DND-41 (cell line): ENCODE data around the gene DRC1.
A peak's percentile ranks its signal among the peaks of the same experiment; 100 is the strongest.

ENCODE experiments used
- EZH2 ChIP-seq: IDR thresholded peaks from 3 replicates; pipeline ENCODE4 v1.6.1; 2012; ENCODE audit warnings: borderline replicate concordance, low read depth, mild to moderate bottlenecking, moderate library complexity, low read length, inconsistent platforms; ENCODE audit not compliant: severe bottlenecking
- TF ChIP-seq, protein P1 (sequence below): IDR thresholded peaks from 2 replicates; pipeline ENCODE4 v1.5.1; 2012; ENCODE audit warnings: borderline replicate concordance, low read length, moderate library complexity, mild to moderate bottlenecking; ENCODE audit not compliant: poor library complexity, severe bottlenecking; ENCODE audit errors: extremely low read depth

- TF ChIP-seq, protein P1, sequence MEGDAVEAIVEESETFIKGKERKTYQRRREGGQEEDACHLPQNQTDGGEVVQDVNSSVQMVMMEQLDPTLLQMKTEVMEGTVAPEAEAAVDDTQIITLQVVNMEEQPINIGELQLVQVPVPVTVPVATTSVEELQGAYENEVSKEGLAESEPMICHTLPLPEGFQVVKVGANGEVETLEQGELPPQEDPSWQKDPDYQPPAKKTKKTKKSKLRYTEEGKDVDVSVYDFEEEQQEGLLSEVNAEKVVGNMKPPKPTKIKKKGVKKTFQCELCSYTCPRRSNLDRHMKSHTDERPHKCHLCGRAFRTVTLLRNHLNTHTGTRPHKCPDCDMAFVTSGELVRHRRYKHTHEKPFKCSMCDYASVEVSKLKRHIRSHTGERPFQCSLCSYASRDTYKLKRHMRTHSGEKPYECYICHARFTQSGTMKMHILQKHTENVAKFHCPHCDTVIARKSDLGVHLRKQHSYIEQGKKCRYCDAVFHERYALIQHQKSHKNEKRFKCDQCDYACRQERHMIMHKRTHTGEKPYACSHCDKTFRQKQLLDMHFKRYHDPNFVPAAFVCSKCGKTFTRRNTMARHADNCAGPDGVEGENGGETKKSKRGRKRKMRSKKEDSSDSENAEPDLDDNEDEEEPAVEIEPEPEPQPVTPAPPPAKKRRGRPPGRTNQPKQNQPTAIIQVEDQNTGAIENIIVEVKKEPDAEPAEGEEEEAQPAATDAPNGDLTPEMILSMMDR: peak; percentile 19
- no peak for TF ChIP-seq EZH2
Observed at GRCh38 chr2:26471766-26472706, 70.3 kb downstream of the DRC1 start.
